Right lobe of liver (tissue), 4 donors: Measurements from ENCODE around the gene FILIP1L.

Experiments used
- POLR2A ChIP-seq: fragments of 450-650 bp; IDR thresholded peaks from one replicate; pipeline ENCODE4 v1.6.1; 2017; ENCODE audit warnings: antibody characterized with exemption, mild to moderate bottlenecking
- TF ChIP-seq, protein P1 (sequence below), 4 donors: fragments of 200-600 bp in 3 of 4; fragments of 450-650 bp in 1 of 4; IDR thresholded peaks; one replicate each; pipeline versions ENCODE4 v1.5.1 to v1.8.0; 2016 to 2022; ENCODE audit warnings: antibody characterized with exemption in 4 of 4, mild to moderate bottlenecking in 2 of 4
- donor health status: DM: no; HTN: no; CAD: no.
- donor health status: DM: no; HTN: no; CAD: no.
- donor health status: DM: no; HTN: yes; CAD: no.

- TF ChIP-seq, protein P1, sequence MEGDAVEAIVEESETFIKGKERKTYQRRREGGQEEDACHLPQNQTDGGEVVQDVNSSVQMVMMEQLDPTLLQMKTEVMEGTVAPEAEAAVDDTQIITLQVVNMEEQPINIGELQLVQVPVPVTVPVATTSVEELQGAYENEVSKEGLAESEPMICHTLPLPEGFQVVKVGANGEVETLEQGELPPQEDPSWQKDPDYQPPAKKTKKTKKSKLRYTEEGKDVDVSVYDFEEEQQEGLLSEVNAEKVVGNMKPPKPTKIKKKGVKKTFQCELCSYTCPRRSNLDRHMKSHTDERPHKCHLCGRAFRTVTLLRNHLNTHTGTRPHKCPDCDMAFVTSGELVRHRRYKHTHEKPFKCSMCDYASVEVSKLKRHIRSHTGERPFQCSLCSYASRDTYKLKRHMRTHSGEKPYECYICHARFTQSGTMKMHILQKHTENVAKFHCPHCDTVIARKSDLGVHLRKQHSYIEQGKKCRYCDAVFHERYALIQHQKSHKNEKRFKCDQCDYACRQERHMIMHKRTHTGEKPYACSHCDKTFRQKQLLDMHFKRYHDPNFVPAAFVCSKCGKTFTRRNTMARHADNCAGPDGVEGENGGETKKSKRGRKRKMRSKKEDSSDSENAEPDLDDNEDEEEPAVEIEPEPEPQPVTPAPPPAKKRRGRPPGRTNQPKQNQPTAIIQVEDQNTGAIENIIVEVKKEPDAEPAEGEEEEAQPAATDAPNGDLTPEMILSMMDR (IDR thresholded peaks at IDR 0.05) = no peak
- TF ChIP-seq POLR2A = no peak
Observed at GRCh38 chr3:100151024-100151707, 36.9 kb upstream of the FILIP1L start.
